HG03039 (cell line): Measurements from ENCODE around the gene COL23A1.

Experiments used
- ATAC-seq: cut with Tn5 transposase; IDR thresholded peaks from one replicate; pipeline ENCODE4 v1.9.1; 2021; ENCODE audit warnings: mild to moderate bottlenecking, moderate library complexity; ENCODE audit not compliant: unreplicated experiment

Gene COL23A1

GRCh38 chr5:178367736-178368120 is 222.5 kb downstream of the COL23A1 start:
- no peak for ATAC-seq

- ATAC-seq = no peak
Observed at GRCh38 chr5:178366998-178367735, 223.0 kb downstream of the COL23A1 start.

GRCh38 chr5:178365501-178366440 is 224.4 kb downstream of the COL23A1 start:
- ATAC-seq = no peak

GRCh38 chr5:178364326-178364675 is 225.9 kb downstream of the COL23A1 start:
- no peak for ATAC-seq

GRCh38 chr5:178363501-178364325 is 226.5 kb downstream of the COL23A1 start:
- ATAC-seq = no peak

GRCh38 chr5:178361657-178362445 is 228.3 kb downstream of the COL23A1 start:
- no peak for ATAC-seq

- no peak for ATAC-seq
Observed at GRCh38 chr5:178360926-178361235, 229.3 kb downstream of the COL23A1 start.

- no peak for ATAC-seq
Observed at GRCh38 chr5:178360222-178360925, 229.8 kb downstream of the COL23A1 start.

- no peak for ATAC-seq
Observed at GRCh38 chr5:178359738-178360137, 230.5 kb downstream of the COL23A1 start.

- ATAC-seq = no peak
Observed at GRCh38 chr5:178357678-178358077, 232.5 kb downstream of the COL23A1 start.

GRCh38 chr5:178357121-178357521 is 233.1 kb downstream of the COL23A1 start:
- ATAC-seq = no peak

GRCh38 chr5:178356431-178356872 is 233.7 kb downstream of the COL23A1 start:
- ATAC-seq = no peak

GRCh38 chr5:178355671-178356070 is 234.5 kb downstream of the COL23A1 start:
- no peak for ATAC-seq

- ATAC-seq = no peak
Observed at GRCh38 chr5:178353461-178353860, 236.7 kb downstream of the COL23A1 start.

- ATAC-seq = no peak
Observed at GRCh38 chr5:178352035-178352349, 238.2 kb downstream of the COL23A1 start.

- no peak for ATAC-seq
Observed at GRCh38 chr5:178351221-178352034, 238.8 kb downstream of the COL23A1 start.

GRCh38 chr5:178350361-178351220 is 239.6 kb downstream of the COL23A1 start:
- no peak for ATAC-seq

GRCh38 chr5:178349625-178350353 is 240.4 kb downstream of the COL23A1 start:
- no peak for ATAC-seq
